ENCODE measurements around the gene CTBP2. TPM values are rescaled to one million over a fixed set of nuclear protein-coding genes. Genes with fewer than 3 reads are reported as not detected.

CTBP2 gene
- total and polyA plus RNA-seq, 8 donors: 71.2 to 90.0 (median 84.1) TPM

- intact Hi-C loops (cut with DNase I): no loop called here
- TF ChIP-seq CTCF (IDR thresholded peaks at IDR 0.05): no peak
- H3K27ac ChIP-seq: no peak overlapping the region
- no peaks in the 10 kb centered on the region for H3K9me3 ChIP-seq
- H3K27me3 ChIP-seq: no peaks in the 10 kb centered on the region
- DNase-seq (no peak), ATAC-seq (no peak)
- H3K36me3 ChIP-seq: no peaks in the 10 kb centered on the region
- H3K4me3 ChIP-seq: no peak overlapping the region
- peaks cover 0 to 23% of the 10 kb centered on the region in 2 donors for H3K4me1 ChIP-seq
These were observed 208.2 kb downstream of the CTBP2 start for GRCh38 chr10:124952123-124952522.

- Histone ChIP-seq H3K36me3 (no peaks in the 10 kb centered on the region), H3K27me3 (no peaks in the 10 kb centered on the region), H3K4me1 (peaks cover 5 to 24% of the 10 kb centered on the region in 2 donors), H3K27ac (no peak overlapping the region), H3K9me3 (no peaks in the 10 kb centered on the region), H3K4me3 (no peak overlapping the region)
- no peak for ATAC-seq
- no peak for TF ChIP-seq CTCF (IDR thresholded peaks at IDR 0.05)
- no peak for DNase-seq
- intact Hi-C loops (cut with DNase I): no loop called here
These were observed 210.8 kb downstream of the CTBP2 start for GRCh38 chr10:124949543-124949942.

- ATAC-seq: no peak
- intact Hi-C loops (cut with DNase I): no loop called here
- Histone ChIP-seq H3K36me3 (no peaks in the 10 kb centered on the region), H3K9me3 (no peaks in the 10 kb centered on the region), H3K4me1 (peaks cover 20 to 48% of the 10 kb centered on the region in 2 donors), H3K27ac (no peak overlapping the region), H3K4me3 (no peak overlapping the region), H3K27me3 (no peaks in the 10 kb centered on the region)
- DNase-seq: no peak
- TF ChIP-seq CTCF (IDR thresholded peaks at IDR 0.05): no peak
These were observed 213.4 kb downstream of the CTBP2 start for GRCh38 chr10:124946945-124947344.

- Histone ChIP-seq H3K36me3 (no peaks in the 10 kb centered on the region), H3K27me3 (no peaks in the 10 kb centered on the region), H3K4me3 (no peak overlapping the region), H3K4me1 (peaks cover 20 to 53% of the 10 kb centered on the region in 2 donors), H3K27ac (no peak overlapping the region), H3K9me3 (no peaks in the 10 kb centered on the region)
- DNase-seq: no peak
- no peak for TF ChIP-seq CTCF (IDR thresholded peaks at IDR 0.05)
- ATAC-seq: no peak
- intact Hi-C loops (cut with DNase I): no loop called here
These were observed 215.4 kb downstream of the CTBP2 start for GRCh38 chr10:124944982-124945381.

GRCh38 chr10:124943301-124944092, 216.9 kb downstream of the CTBP2 start:
- H3K4me1 ChIP-seq: peaks cover 20 to 59% of the 10 kb centered on the region in 2 donors
- no peak for DNase-seq

More at GRCh38 chr10:124943301-124944092, 216.9 kb downstream of the CTBP2 start:
- intact Hi-C loops (cut with DNase I): no loop called here
- no peak overlapping the region for H3K4me3 ChIP-seq
- ATAC-seq: peak; percentile 47
- no peaks in the 10 kb centered on the region for H3K9me3 ChIP-seq
- H3K27ac ChIP-seq: peak overlapping the region; percentile 2 to 44
- H3K27me3 ChIP-seq: no peaks in the 10 kb centered on the region
- no peak for TF ChIP-seq CTCF (IDR thresholded peaks at IDR 0.05)
- no peaks in the 10 kb centered on the region for H3K36me3 ChIP-seq

Measured in left lung (tissue), 10 donors.